Suprapubic skin (tissue), 4 donors: Measurements from ENCODE around the gene FUT7.

Experiments used
- CTCF ChIP-seq, 2 donors: fragments of 200-600 bp in 1 of 2; fragments of 450-650 bp in 1 of 2; sonication (generic) in 1 of 2; IDR thresholded peaks; one replicate each; pipeline ENCODE4 v1.5.1; 2016 to 2019; ENCODE audit warnings: antibody characterized with exemption in 2 of 2, mild to moderate bottlenecking in 1 of 2, moderate library complexity in 1 of 2
- EP300 ChIP-seq: sonication (generic); formaldehyde crosslinking; IDR thresholded peaks from one replicate; pipeline ENCODE4 v1.6.1; 2017; ENCODE audit warnings: antibody characterized with exemption
- POLR2A ChIP-seq, 2 donors: fragments of 450-650 bp; IDR thresholded peaks; one replicate each; pipeline ENCODE4 v1.6.1; 2017; ENCODE audit warnings: antibody characterized with exemption in 2 of 2, mild to moderate bottlenecking in 2 of 2, moderate library complexity in 2 of 2
- POLR2AphosphoS5 ChIP-seq, 3 donors: sonication (generic); formaldehyde crosslinking; IDR thresholded peaks; one replicate each; pipeline ENCODE4 v1.6.1; 2017; ENCODE audit warnings: antibody characterized with exemption in 3 of 3

DNA sequence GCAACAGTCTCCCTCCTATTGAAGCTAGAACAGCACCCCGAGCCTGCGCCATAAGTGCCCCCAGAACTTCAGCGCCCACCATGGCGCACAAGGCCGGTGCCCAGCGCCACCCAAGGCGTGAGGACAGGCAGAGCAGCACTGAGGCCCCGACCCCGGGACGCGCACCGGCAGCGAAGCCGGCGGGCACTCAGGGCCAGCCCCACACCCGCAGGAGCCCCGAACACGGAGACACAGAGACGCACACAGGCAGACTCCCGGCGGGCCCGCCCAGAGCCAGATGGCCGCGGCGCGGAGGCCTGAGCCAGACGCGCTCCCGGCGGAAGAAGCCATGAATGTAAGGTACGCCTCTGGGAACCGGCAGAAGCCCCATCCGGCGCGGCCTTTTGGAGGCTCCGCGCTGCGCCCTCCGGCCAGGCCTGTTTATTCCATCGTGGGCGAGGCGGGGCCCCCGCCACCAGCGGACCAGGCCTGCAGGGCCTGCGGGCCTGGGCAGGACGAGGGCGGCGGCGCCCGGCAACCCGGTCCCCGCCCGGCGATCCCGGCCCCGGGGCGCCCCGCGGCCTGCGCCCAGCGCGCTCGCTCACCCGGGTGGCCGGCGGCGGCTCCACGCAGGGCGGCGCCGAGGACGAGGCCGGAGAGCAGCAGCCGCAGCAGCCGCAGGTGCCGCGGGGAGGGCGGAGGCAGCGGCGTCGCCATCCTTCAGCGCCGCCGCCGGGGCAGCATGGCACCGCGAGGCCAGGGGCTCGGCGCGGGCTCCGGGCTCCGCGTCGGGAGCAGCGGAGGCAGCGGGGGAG, 13.6 kb upstream of the FUT7 start:
- TF ChIP-seq CTCF (IDR thresholded peaks at IDR 0.05) = no peak
- TF ChIP-seq POLR2A (IDR thresholded peaks at IDR 0.05) = no peak
- TF ChIP-seq EP300 = no peak
- no peak for TF ChIP-seq POLR2AphosphoS5 (IDR thresholded peaks at IDR 0.05)
